Gastrocnemius medialis (tissue), 4 donors: ENCODE results near the gene TMEM236. TPM values are rescaled to one million over a fixed set of nuclear protein-coding genes. Genes with fewer than 3 reads are reported as not detected.

ENCODE experiments used
- ATAC-seq, 2 donors: fragments of 150-250 bp; one replicate each; pipeline ENCODE4 v1.9.1; 2016
- DNase-seq, 2 donors: peaks; one replicate each; pipeline ENCODE4 v3.0.0-alpha.2; 2019
- H3K27ac ChIP-seq, 4 donors: fragments of 200-600 bp; sonication (generic); 1 replicate in 1 of 4; 2 replicates in 3 of 4; pipeline ENCODE4 v1.5.1; 2016 to 2018; ENCODE audit warnings: mild to moderate bottlenecking in 2 of 4, moderate library complexity in 1 of 4
- H3K27me3 ChIP-seq, 3 donors: fragments of 200-600 bp; sonication (generic) in 2 of 3; 1 replicate in 1 of 3; 2 replicates in 2 of 3; pipeline versions ENCODE4 v1.5.1 to v1.6.0; 2016 to 2019; ENCODE audit warnings: mild to moderate bottlenecking in 1 of 3, moderate library complexity in 1 of 3
- H3K36me3 ChIP-seq, 2 donors: fragments of 200-600 bp; sonication (generic) in 1 of 2; one replicate each; pipeline ENCODE4 v1.5.1; 2017 to 2018
- H3K4me1 ChIP-seq, 2 donors: fragments of 200-600 bp; sonication (generic) in 1 of 2; one replicate each; pipeline ENCODE4 v1.5.1; 2016 to 2017; ENCODE audit warnings: mild to moderate bottlenecking in 2 of 2
- H3K4me3 ChIP-seq, 4 donors: fragments of 200-600 bp; sonication (generic) in 3 of 4; 1 replicate in 1 of 4; 2 replicates in 3 of 4; pipeline ENCODE4 v1.5.1; 2016 to 2019; ENCODE audit warnings: mild to moderate bottlenecking in 2 of 4
- H3K9me3 ChIP-seq, 3 donors: fragments of 200-600 bp; sonication (generic) in 2 of 3; 1 replicate in 1 of 3; 2 replicates in 2 of 3; pipeline ENCODE4 v1.5.1; 2016 to 2019
- CTCF ChIP-seq, 5 experiments: fragments of 450-650 bp in 3 of 5; fragments of 200-600 bp in 2 of 5; sonication (generic) in 2 of 5; IDR thresholded peaks in 4 of 5; conservative IDR thresholded peaks in 1 of 5; 1 replicate in 4 of 5; 2 replicates in 1 of 5; pipeline ENCODE4 v1.5.1; 2016 to 2019; ENCODE audit warnings: antibody characterized with exemption in 5 of 5, mild to moderate bottlenecking in 3 of 5, moderate library complexity in 3 of 5
- POLR2A ChIP-seq, 2 donors: fragments of 450-650 bp; IDR thresholded peaks; one replicate each; pipeline ENCODE4 v1.6.1; 2017; ENCODE audit warnings: antibody characterized with exemption in 2 of 2, mild to moderate bottlenecking in 2 of 2, moderate library complexity in 2 of 2
- in situ Hi-C, 4 donors: fragments of 200-750 bp; cut with MboI; loops; one replicate each; pipeline versions ENCODE4 v1.15.0 to v1.8.0; 2017; ENCODE audit warnings: low sequenced_read_pairs in 4 of 4
- intact Hi-C: fragments of 100-400 bp; cut with DNase I; formaldehyde crosslinking; loops from one replicate; pipeline ENCODE4 v1.15.1; 2023; ENCODE audit warnings: low total_unique reads
- total RNA-seq, 4 donors: library from RNA; depleted of rRNA; stranded (reverse); fragments of >200 nt; gene quantifications; one replicate each; pipeline versions ENCODE4 v1.1.0 to v1.2.3, GENCODE V29; 2016

TMEM236 gene
- total RNA-seq, 4 donors from 2014 or later = 0.27 to 0.98 (median 0.64) TPM

- TF ChIP-seq POLR2A (IDR thresholded peaks at IDR 0.05) (no peak), CTCF (IDR thresholded peaks at IDR 0.05 in 4 of 5, conservative IDR thresholded peaks at IDR 0.05 in 1 of 5) (no peak)
- peak overlapping the region in 2 of 4 donors; percentile 44 to 55 for H3K27ac ChIP-seq
- peaks cover 5 to 93% of the 10 kb centered on the region in 2 donors for H3K36me3 ChIP-seq
- intact Hi-C loops = no loop called here
- H3K9me3 ChIP-seq = no peaks in the 10 kb centered on the region
- in situ Hi-C loops = no loop called here
- ATAC-seq (peak in 1 of 2 donors; percentile 77), DNase-seq (peak; percentile 12 to 61)
- H3K27me3 ChIP-seq = no peaks in the 10 kb centered on the region
- H3K4me1 ChIP-seq = peaks cover 0 to 3% of the 10 kb centered on the region in 2 donors
- H3K4me3 ChIP-seq = no peak overlapping the region
These were observed 41.8 kb upstream of the TMEM236 start for GRCh38 chr10:17710181-17710580.

GRCh38 chr10:17712053-17712452 lies 39.9 kb upstream of the TMEM236 start:
- H3K4me3 ChIP-seq = no peak overlapping the region
- ATAC-seq = no peak

GRCh38 chr10:17712717-17713471 lies 39.1 kb upstream of the TMEM236 start:
- Histone ChIP-seq H3K9me3 (no peaks in the 10 kb centered on the region), H3K4me1 (peaks cover 0 to 3% of the 10 kb centered on the region in 2 donors), H3K4me3 (no peak overlapping the region), H3K27ac (no peak overlapping the region), H3K36me3 (peaks cover 5 to 80% of the 10 kb centered on the region in 2 donors), H3K27me3 (no peaks in the 10 kb centered on the region)
- intact Hi-C loops = no loop called here
- ATAC-seq (no peak), DNase-seq (no peak)
- no peak for TF ChIP-seq POLR2A (IDR thresholded peaks at IDR 0.05)
- no peak for TF ChIP-seq CTCF (IDR thresholded peaks at IDR 0.05 in 4 of 5, conservative IDR thresholded peaks at IDR 0.05 in 1 of 5)
- in situ Hi-C loops = no loop called here

More at GRCh38 chr10:17712053-17712452, 39.9 kb upstream of the TMEM236 start:
- TF ChIP-seq POLR2A (IDR thresholded peaks at IDR 0.05) = no peak
- no peak for TF ChIP-seq CTCF (IDR thresholded peaks at IDR 0.05 in 4 of 5, conservative IDR thresholded peaks at IDR 0.05 in 1 of 5)
- H3K27ac ChIP-seq = no peak overlapping the region
- in situ Hi-C loops (no loop called here), intact Hi-C loops (no loop called here)
- H3K4me1 ChIP-seq = peaks cover 0 to 3% of the 10 kb centered on the region in 2 donors
- no peaks in the 10 kb centered on the region for H3K27me3 ChIP-seq
- no peaks in the 10 kb centered on the region for H3K9me3 ChIP-seq
- DNase-seq = no peak
- H3K36me3 ChIP-seq = peaks cover 5 to 81% of the 10 kb centered on the region in 2 donors

- DNase-seq = no peak
- Histone ChIP-seq H3K27me3 (no peaks in the 10 kb centered on the region), H3K27ac (no peak overlapping the region), H3K4me1 (peaks cover 0 to 3% of the 10 kb centered on the region in 2 donors), H3K36me3 (peaks cover 5 to 72% of the 10 kb centered on the region in 2 donors), H3K9me3 (no peaks in the 10 kb centered on the region), H3K4me3 (no peak overlapping the region)
- in situ Hi-C loops = no loop called here
- TF ChIP-seq POLR2A (IDR thresholded peaks at IDR 0.05) (no peak), CTCF (IDR thresholded peaks at IDR 0.05 in 4 of 5, conservative IDR thresholded peaks at IDR 0.05 in 1 of 5) (no peak)
- intact Hi-C loops = no loop called here
- no peak for ATAC-seq
These were observed 38.2 kb upstream of the TMEM236 start for GRCh38 chr10:17713758-17714157.
